HG02943 (cell line): Measurements from ENCODE around the gene LRRC2.
A peak's percentile ranks its signal among the peaks of the same experiment; 100 is the strongest.
"Not testable (repeated sequence)": the region's sequence is repeated elsewhere in the genome, so short reads cannot be mapped to it uniquely, and the experiment has no call there.

Experiments used
- ATAC-seq: cut with Tn5 transposase; IDR thresholded peaks from one replicate; pipeline ENCODE4 v1.9.1; 2021; ENCODE audit warnings: mild to moderate bottlenecking, low read depth, moderate library complexity; ENCODE audit not compliant: unreplicated experiment

LRRC2 gene

GRCh38 chr3:46558184-46559043 is 7.7 kb downstream of the LRRC2 start:
- ATAC-seq: peak; percentile 86

GRCh38 chr3:46557814-46558183 is 8.3 kb downstream of the LRRC2 start:
- ATAC-seq: no peak

GRCh38 chr3:46553154-46553553 is 12.9 kb downstream of the LRRC2 start:
- no peak for ATAC-seq

GRCh38 chr3:46552538-46552937 is 13.6 kb downstream of the LRRC2 start:
- ATAC-seq: no peak

GRCh38 chr3:46551615-46552014 is 14.5 kb downstream of the LRRC2 start:
- no peak for ATAC-seq

GRCh38 chr3:46549989-46550388 is 16.1 kb downstream of the LRRC2 start:
- no peak for ATAC-seq

- no peak for ATAC-seq
Measured at GRCh38 chr3:46549408-46549904, 16.6 kb downstream of the LRRC2 start.

GRCh38 chr3:46548611-46549010 is 17.5 kb downstream of the LRRC2 start:
- not testable (repeated sequence) for ATAC-seq

GRCh38 chr3:46546896-46547440 is 19.1 kb downstream of the LRRC2 start:
- no peak for ATAC-seq

- no peak for ATAC-seq
Measured at GRCh38 chr3:46545818-46546630, 20.1 kb downstream of the LRRC2 start.

GRCh38 chr3:46544771-46545503 is 21.2 kb downstream of the LRRC2 start:
- ATAC-seq: no peak

- no peak for ATAC-seq
Measured at GRCh38 chr3:46542801-46543201, 23.3 kb downstream of the LRRC2 start.

- ATAC-seq: no peak
Measured at GRCh38 chr3:46542344-46542743, 23.8 kb downstream of the LRRC2 start.

- no peak for ATAC-seq
Measured at GRCh38 chr3:46541835-46542234, 24.3 kb downstream of the LRRC2 start.

- no peak for ATAC-seq
Measured at GRCh38 chr3:46540550-46540949, 25.6 kb downstream of the LRRC2 start.

- ATAC-seq: no peak
Measured at GRCh38 chr3:46539443-46540005, 26.6 kb downstream of the LRRC2 start.

- ATAC-seq: peak; percentile 74
Measured at GRCh38 chr3:46538803-46539442, 27.2 kb downstream of the LRRC2 start.

GRCh38 chr3:46538425-46538802 is 27.7 kb downstream of the LRRC2 start:
- not testable (repeated sequence) for ATAC-seq

- no peak for ATAC-seq
Measured at GRCh38 chr3:46537779-46538178, 28.3 kb downstream of the LRRC2 start.

GRCh38 chr3:46537316-46537715 is 28.8 kb downstream of the LRRC2 start:
- no peak for ATAC-seq
